ENCODE data around the gene MAP3K5.
"Not testable (repeated sequence)": the region's sequence is repeated elsewhere in the genome, so short reads cannot be mapped to it uniquely, and the experiment has no call there.

MAP3K5 gene

GRCh38 chr6:136769124-136769523 is 23.2 kb downstream of the MAP3K5 start:
- DNase-seq, result no peak

- no peak for DNase-seq
Measured at GRCh38 chr6:136767570-136768309, 24.5 kb downstream of the MAP3K5 start.

GRCh38 chr6:136767103-136767502 is 25.2 kb downstream of the MAP3K5 start:
- DNase-seq, result no peak

GRCh38 chr6:136766274-136766673 is 26.0 kb downstream of the MAP3K5 start:
- no peak for DNase-seq

DNA sequence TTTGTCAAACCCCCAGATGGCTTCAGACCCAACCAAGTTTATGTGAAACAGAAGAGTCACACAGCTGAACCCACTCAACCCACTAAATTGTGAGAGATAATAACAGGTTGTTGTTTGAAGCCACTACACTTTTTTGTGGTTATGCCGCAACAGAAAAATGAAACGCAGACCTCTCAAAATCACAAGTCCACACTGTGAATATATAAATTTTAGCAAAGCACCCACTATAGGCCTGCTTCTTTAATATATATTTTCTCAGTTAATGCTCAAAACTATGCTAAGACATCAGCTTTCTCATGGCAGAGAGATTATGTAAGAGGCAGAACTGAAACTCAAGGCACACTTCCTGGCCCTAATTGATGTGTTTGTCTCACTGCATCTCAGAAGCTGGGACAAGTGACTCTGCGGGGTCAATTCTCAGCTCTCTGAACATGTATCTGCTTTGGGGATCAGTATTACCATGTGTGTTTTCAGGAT is 27.7 kb downstream of the MAP3K5 start:
- peak; percentile 22 for DNase-seq

- DNase-seq, result no peak
Measured at GRCh38 chr6:136763716-136764516, 28.4 kb downstream of the MAP3K5 start.

- no peak for DNase-seq
Measured at GRCh38 chr6:136763255-136763654, 29.0 kb downstream of the MAP3K5 start.

DNA sequence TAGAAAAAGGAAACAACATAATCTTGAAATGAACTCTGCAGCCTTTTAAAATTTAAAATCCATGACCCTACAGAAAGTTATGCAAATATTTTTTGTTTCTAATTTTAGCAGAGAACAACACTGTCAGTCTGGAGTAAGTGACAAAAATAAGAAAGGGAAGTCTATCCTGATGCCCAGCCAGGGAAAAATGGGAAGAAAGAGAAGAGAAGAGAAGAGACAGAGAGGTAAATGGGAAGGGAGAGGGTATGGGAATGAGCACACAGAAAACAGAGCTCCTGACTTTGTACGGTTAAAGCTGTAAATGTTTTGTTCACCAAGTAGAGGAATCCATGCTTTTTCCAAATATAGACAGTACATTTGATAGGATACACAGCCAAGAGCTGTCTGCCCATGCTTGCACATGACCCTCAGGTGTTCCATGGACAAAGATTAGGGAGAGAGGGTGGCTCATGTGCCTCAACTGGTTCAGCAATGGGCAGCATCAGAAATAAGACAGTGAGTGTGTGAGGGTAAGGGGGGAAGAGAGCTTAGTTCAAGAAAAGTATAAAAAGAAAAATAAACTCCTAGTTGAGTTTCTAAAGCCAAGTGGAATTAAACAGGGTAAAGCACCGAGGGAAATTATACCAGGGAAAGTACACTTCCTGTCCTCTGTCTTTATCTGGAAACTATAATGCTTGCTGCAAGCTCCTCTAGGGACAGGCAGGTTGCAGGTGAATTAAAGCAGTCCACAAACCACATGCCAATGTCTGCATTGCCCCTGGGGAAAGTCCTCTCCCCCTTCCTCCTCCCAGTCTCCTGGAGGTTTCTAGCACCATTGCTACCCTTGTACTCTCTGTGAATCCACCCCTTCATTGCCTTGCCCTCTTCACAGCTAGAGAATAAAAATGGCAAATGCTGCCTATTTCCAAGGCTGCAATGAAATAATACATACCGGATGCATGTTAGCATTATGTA is 30.0 kb downstream of the MAP3K5 start:
- DNase-seq, result no peak

DNA sequence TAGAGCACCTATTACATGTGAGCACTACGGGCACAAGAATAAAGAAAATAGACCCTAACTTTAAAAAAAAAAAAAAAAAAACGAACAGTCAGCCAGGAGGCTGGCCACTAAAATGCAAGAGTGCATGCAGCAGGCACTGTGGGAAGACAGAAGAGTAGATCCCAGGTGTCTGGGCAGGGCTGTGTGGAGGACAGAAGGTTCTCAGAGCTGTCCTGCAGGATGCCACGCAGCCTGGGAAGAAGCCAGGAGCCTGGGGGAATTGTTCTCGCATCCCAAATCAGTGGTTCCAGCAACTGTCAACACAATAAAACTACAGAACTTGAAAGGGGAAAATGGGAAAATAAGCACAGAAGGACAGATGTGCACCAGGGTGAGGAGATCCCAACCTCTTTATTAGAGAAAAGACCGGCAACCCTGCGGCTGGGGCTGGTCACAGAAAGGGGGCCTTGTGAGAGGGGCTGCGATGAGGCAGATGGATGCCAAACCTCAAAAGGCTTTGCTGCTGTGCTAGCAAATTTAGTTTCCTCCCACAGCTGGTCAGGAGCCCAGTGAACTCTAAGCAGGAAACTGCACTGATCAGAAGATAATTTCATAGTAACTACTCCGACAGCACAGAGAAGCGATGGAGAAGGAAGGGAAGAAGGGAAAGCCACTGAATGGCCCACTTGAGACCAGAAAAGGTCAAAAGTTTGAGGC is 30.9 kb downstream of the MAP3K5 start:
- no peak for DNase-seq

GRCh38 chr6:136760781-136761180 is 31.5 kb downstream of the MAP3K5 start:
- DNase-seq, result not testable (repeated sequence)

DNA sequence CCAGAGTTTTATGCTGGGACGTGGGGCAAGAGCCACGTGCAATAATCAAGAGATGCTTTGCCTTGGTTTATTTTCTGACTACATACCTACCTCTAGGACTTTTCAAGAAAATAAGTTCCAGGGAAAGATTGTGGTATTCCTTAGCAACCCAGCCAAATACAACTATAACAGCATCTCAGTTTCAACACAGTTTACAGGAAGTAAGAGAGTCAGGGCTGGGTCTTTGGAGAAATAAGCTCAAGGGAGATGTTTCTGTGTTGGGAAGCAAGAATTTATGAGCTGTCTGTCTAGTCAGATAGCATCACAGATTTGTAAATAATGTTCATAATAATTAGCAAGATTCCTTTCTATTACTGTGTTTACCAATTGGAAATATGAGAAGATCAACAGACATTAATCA is 35.1 kb downstream of the MAP3K5 start:
- no peak for DNase-seq

GRCh38 chr6:136754820-136755219 is 37.5 kb downstream of the MAP3K5 start:
- no peak for DNase-seq

GRCh38 chr6:136753624-136754023 is 38.7 kb downstream of the MAP3K5 start:
- DNase-seq, result no peak

DNA sequence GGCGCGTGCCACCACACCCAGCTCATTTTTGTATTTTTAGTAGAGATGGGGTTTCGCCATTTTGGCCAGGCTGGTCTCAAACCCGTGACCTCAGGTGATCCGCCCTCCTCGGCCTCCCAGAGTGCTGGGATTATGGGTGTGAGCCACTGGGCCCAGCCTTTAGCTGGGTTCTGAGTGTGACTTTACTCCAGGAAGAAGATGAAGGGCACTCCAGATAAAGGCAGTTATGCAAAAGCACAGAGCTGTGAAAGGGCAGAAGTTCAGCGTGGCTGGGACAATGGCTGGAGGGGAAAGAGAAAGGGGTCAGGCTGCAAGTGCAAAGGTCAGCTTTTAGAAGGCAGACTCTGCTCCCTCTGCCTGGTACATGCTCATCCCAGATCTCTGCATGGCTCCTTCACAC is 39.7 kb downstream of the MAP3K5 start:
- DNase-seq, result no peak

GRCh38 chr6:136751991-136752390 is 40.3 kb downstream of the MAP3K5 start:
- no peak for DNase-seq

DNA sequence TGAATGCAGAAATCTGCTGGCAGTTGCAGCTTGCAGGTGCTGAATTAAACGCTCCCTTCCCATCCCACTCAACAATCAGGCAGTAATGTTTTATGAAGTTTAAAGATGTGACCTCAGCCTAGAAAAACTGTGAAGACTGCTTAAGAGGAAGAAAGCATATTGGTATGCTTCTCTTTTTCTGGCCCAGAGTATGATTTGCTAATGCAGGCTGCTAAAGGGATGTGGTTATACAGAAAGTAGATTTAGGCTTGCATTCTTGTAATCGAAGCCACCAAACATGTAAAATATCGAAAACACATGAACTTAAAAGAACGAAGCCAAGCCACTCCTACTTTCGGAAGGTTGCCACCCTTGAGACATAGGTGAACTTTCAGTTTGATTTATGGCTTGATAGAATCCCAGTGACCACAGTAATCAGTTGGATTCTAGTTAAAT is 40.7 kb downstream of the MAP3K5 start:
- DNase-seq, result no peak

DNA sequence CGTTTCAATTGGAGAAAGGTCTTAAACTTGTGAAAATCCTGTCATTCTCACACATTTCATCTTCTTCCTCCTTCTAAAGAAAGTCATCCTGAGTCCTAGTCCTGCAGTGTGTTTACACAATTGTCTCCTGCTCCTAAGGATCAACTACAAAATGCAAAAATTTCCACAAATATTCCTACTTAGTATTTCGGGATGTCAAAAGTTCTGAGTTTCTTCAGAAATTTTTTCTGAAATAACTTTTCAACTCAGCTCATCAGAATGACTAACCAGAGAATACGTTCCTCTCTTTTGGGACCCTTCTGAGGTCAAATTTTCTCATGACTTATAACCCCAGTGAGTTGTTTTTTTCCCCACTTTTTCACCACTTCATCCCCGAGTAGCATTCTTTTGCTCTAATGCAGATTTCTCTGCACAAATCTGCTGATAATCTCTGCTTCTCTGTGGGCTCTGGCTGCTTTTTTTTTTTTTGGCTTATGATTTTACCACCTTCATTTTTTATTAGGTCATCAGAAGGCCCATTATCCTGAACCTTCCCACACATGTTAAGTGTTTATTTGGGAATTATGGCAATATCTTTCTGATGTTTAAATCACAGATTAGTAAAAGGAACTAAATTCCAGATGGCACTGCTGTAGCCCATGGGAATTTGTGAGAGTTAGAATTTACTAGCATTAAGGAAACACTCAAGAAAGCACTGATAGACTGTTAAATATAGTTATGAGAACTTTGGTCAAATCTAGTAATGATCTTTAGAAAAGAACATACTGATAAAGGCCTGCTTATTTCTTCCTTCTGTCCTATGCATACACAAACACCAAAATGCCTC is 41.4 kb downstream of the MAP3K5 start:
- DNase-seq, result no peak

DNA sequence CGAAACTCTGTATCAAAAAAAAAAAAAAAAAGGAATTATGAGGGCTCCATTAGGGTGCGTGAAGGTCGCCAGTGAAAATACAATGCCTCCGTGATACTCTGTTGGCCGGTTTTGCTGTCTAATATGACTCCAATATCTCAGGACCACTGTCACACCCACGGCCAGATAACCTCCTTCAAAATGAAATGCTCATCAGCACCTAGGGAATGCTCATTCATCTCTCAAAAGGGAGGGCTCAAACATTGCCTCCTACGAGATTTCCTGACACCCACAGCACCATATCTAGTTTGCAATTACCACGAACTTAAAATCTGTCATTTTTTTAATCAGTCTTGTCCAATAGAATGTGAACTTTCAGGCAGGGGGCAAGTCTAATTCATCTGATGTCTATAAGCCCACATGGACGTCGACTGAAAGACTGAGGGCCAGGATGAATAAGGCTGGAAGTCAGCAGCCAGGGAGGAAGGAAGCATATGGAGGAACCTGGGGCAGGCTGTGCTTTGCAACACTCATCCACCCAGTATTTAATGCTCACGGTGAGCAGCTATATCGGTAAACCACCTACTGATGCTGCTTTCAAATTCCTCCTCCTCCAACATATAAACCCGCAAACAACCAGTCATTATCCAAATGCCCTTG is 42.8 kb downstream of the MAP3K5 start:
- DNase-seq, result no peak

DNA sequence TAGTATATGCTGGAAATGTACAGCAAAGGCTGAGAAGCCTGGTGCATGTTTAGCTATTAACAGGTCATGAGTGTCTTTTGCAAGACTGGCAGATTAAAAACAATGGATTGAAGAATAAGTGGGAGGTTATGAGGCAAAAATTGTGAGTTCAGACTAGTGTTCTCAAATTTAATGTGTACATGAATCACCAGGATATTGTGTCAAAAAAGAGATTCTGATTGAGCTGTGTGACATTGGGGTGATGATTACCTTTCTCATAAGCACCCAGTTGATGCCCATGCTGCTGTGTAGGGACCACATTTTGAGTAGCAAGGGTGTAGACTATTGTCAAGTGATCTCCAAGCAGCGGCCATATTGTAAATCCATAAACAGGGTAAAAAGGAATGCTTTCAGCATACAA is 44.8 kb downstream of the MAP3K5 start:
- DNase-seq, result no peak

DNA sequence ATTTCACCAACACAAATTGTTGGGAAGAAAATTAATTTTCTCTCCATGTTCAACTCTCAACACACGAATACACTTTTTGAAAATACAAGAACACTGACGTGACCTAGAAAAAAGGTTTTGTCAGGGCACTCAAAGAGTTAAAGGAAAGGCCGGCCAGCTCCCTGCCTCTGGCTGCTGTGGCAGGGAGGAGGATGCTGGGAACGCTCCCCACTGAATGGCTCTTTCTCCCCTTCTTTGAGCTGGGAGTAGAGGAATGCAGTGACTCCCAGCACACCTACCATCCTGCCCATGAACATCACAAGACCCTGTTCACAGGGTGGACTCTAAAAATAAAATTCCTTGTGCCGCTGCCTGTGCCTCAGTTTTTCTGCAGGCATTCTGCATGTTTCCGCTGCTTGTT is 47.0 kb downstream of the MAP3K5 start:
- DNase-seq, result peak; percentile 21

DNA sequence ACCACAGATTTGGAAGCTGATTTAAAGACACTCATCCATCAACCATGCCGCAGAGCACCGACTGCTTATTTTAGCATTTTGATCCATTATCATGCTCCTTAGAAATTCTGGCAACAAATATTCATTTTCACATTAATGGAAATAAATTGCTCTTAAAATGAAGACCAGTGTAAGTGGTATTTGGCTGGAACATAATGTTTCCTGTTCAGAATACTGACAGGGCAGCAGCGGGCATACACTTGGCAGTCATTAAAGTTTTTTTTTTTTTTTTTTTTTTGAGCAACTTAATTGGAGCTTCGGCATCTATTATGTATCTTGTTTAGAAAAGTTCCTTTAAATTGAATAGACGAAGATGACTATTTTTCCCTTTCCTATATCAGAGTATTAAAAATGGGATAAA is 47.4 kb downstream of the MAP3K5 start:
- DNase-seq, result no peak
